H9 (cell line): ENCODE data around the gene OR52W1. TPM values are rescaled to one million over a fixed set of nuclear protein-coding genes. Genes with fewer than 3 reads are reported as not detected.

ENCODE experiments used
- DNase-seq: peaks from one replicate; pipeline ENCODE4 v3.0.0-alpha.2; 2017
- H2AFZ ChIP-seq: one replicate; pipeline ENCODE4 v1.6.1; 2013; ENCODE audit warnings: mild to moderate bottlenecking, low read length, control low read depth, moderate library complexity
- H2AK5ac ChIP-seq: 2 replicates; pipeline ENCODE4 v1.6.1; 2013; ENCODE audit warnings: low read length, control low read depth, mixed read lengths; ENCODE audit not compliant: insufficient read length
- H2BK120ac ChIP-seq: one replicate; pipeline ENCODE4 v1.6.1; 2013; ENCODE audit warnings: low read depth, mild to moderate bottlenecking, low read length, control low read depth, inconsistent platforms; ENCODE audit not compliant: poor library complexity, severe bottlenecking
- H2BK12ac ChIP-seq: 2 replicates; pipeline ENCODE4 v1.6.1; 2013; ENCODE audit warnings: low read length, control low read depth, mixed read lengths, low read depth; ENCODE audit not compliant: insufficient read length
- H2BK15ac ChIP-seq: 2 replicates; pipeline ENCODE4 v1.6.1; 2013; ENCODE audit warnings: low read depth, low read length, control low read depth
- H2BK20ac ChIP-seq: one replicate; pipeline ENCODE4 v1.6.1; 2013; ENCODE audit warnings: low read depth, mild to moderate bottlenecking, low read length, control low read depth, inconsistent platforms; ENCODE audit not compliant: poor library complexity, severe bottlenecking
- H2BK5ac ChIP-seq: 2 replicates; pipeline ENCODE4 v1.6.1; 2013; ENCODE audit warnings: low read length, control low read depth, mixed read lengths; ENCODE audit not compliant: insufficient read length
- H3K14ac ChIP-seq: 2 replicates; pipeline ENCODE4 v1.6.1; 2013; ENCODE audit warnings: low read length, control low read depth; ENCODE audit not compliant: insufficient read depth
- H3K18ac ChIP-seq: 2 replicates; pipeline ENCODE4 v1.6.1; 2013; ENCODE audit warnings: low read depth, mild to moderate bottlenecking, mixed read lengths, low read length, control low read depth; ENCODE audit not compliant: insufficient read length
- H3K23ac ChIP-seq: 2 replicates; pipeline ENCODE4 v1.6.1; 2013; ENCODE audit warnings: low read length, control low read depth, mixed read lengths, low read depth; ENCODE audit not compliant: insufficient read length
- H3K23me2 ChIP-seq: 2 replicates; pipeline ENCODE4 v1.6.1; 2013; ENCODE audit warnings: low read depth, mild to moderate bottlenecking, mixed read lengths, low read length, control low read depth; ENCODE audit not compliant: insufficient read length, poor library complexity, severe bottlenecking
- H3K27ac ChIP-seq: 2 replicates; pipeline ENCODE4 v1.5.1; 2013; ENCODE audit warnings: low read length, control low read depth, mixed read lengths, low read depth; ENCODE audit not compliant: insufficient read length
- H3K27me3 ChIP-seq: 2 replicates; pipeline ENCODE4 v1.6.1; 2013; ENCODE audit warnings: low read length, control low read depth, inconsistent platforms; ENCODE audit not compliant: insufficient read depth
- H3K4ac ChIP-seq: 2 replicates; pipeline ENCODE4 v1.6.1; 2013; ENCODE audit warnings: low read depth, mild to moderate bottlenecking, control low read depth, inconsistent platforms, low read length, moderate library complexity
- H3K4me1 ChIP-seq: 2 replicates; pipeline ENCODE4 v1.6.1; 2013; ENCODE audit warnings: low read length, control low read depth, inconsistent platforms; ENCODE audit not compliant: insufficient read depth
- H3K4me2 ChIP-seq: 2 replicates; pipeline ENCODE4 v1.6.1; 2013; ENCODE audit warnings: low read length, control low read depth, mixed read lengths; ENCODE audit not compliant: insufficient read length, insufficient read depth
- H3K56ac ChIP-seq: 2 replicates; pipeline ENCODE4 v1.6.1; 2013; ENCODE audit warnings: low read depth, mild to moderate bottlenecking, mixed read lengths, low read length, control low read depth; ENCODE audit not compliant: insufficient read length
- H3K79me1 ChIP-seq: 2 replicates; pipeline ENCODE4 v1.6.1; 2013; ENCODE audit warnings: low read depth, mild to moderate bottlenecking, moderate library complexity, low read length, control low read depth, inconsistent platforms; ENCODE audit not compliant: insufficient read depth, poor library complexity, severe bottlenecking
- H3K79me2 ChIP-seq: 2 replicates; pipeline ENCODE4 v1.6.1; 2013; ENCODE audit warnings: low read length, control low read depth, inconsistent platforms; ENCODE audit not compliant: insufficient read depth
- H3K9ac ChIP-seq: 2 replicates; pipeline ENCODE4 v1.6.1; 2013; ENCODE audit warnings: low read length, control low read depth, mixed read lengths; ENCODE audit not compliant: insufficient read length; ENCODE audit errors: extremely low read depth
- H3K9me3 ChIP-seq: one replicate; pipeline ENCODE4 v1.6.1; 2013; ENCODE audit warnings: low read depth, low read length, inconsistent platforms; ENCODE audit not compliant: control insufficient read depth
- H3T11ph ChIP-seq: one replicate; pipeline ENCODE4 v1.6.1; 2013; ENCODE audit warnings: mild to moderate bottlenecking, low read length, control low read depth, inconsistent platforms
- H4K20me1 ChIP-seq: one replicate; pipeline ENCODE4 v1.6.1; 2013; ENCODE audit not compliant: control insufficient read depth, insufficient read length, insufficient read depth
- H4K5ac ChIP-seq: 2 replicates; pipeline ENCODE4 v1.6.1; 2013; ENCODE audit warnings: low read depth, mild to moderate bottlenecking, mixed read lengths, low read length, control low read depth; ENCODE audit not compliant: insufficient read length
- H4K8ac ChIP-seq: replicated peaks from 2 replicates; pipeline ENCODE4 v1.6.1; 2013; ENCODE audit warnings: low read length, control low read depth, mixed read lengths, low read depth; ENCODE audit not compliant: insufficient read length
- H4K91ac ChIP-seq: 2 replicates; pipeline ENCODE4 v1.6.1; 2013; ENCODE audit warnings: low read depth, mild to moderate bottlenecking, moderate library complexity, mixed read lengths, low read length, control low read depth; ENCODE audit not compliant: insufficient read length
- H3K27ac Mint-ChIP-seq, 3 experiments: 2 replicates in 2 of 3; 3 replicates in 1 of 3; pipeline ENCODE4 v1.8.0; 2020 to 2021; ENCODE audit warnings: mixed read lengths in 3 of 3, mild to moderate bottlenecking in 1 of 3, moderate library complexity in 1 of 3
- H3K27me3 Mint-ChIP-seq: 2 replicates; pipeline ENCODE4 v1.8.0; 2021; ENCODE audit warnings: low read depth, mild to moderate bottlenecking, moderate library complexity, mixed read lengths
- H3K36me3 Mint-ChIP-seq, 3 experiments: 2 replicates in 2 of 3; 3 replicates in 1 of 3; pipeline ENCODE4 v1.8.0; 2020 to 2021; ENCODE audit warnings: low read depth in 3 of 3, mixed read lengths in 3 of 3; ENCODE audit not compliant: insufficient read depth in 1 of 3
- H3K4me1 Mint-ChIP-seq, 2 experiments: 2 replicates each; pipeline ENCODE4 v1.8.0; 2020; ENCODE audit warnings: mixed read lengths in 2 of 2
- H3K4me3 Mint-ChIP-seq, 2 experiments: 2 replicates in 1 of 2; 3 replicates in 1 of 2; pipeline ENCODE4 v1.8.0; 2020 to 2021; ENCODE audit warnings: mild to moderate bottlenecking in 2 of 2, mixed read lengths in 2 of 2, moderate library complexity in 1 of 2
- H3K9me3 Mint-ChIP-seq, 2 experiments: 2 replicates in 1 of 2; 3 replicates in 1 of 2; pipeline ENCODE4 v1.8.0; 2020; ENCODE audit warnings: mild to moderate bottlenecking in 2 of 2, mixed read lengths in 2 of 2, moderate library complexity in 1 of 2
- CTCF ChIP-seq: fragments of 200-600 bp; sonication (generic); conservative IDR thresholded peaks from 3 replicates; pipeline ENCODE4 v1.8.0; 2021; ENCODE audit warnings: antibody characterized with exemption, mild to moderate bottlenecking
- WGBS: extraction: QIAGEN DNeasy Blood & Tissue Kit; methylation state at CpG from one replicate; pipeline ENCODE4 v1.1.7; 2013; ENCODE audit warnings: missing lambda C conversion rate, low lambda C conversion rate, mixed read lengths; ENCODE audit not compliant: insufficient read length; ENCODE audit errors: extremely low coverage; 5-methylcytosine and 5-hydroxymethylcytosine counted together
- total RNA-seq: library from RNA; stranded (reverse); gene quantifications from 2 replicates; pipeline ENCODE4 v1.2.1, GENCODE V29; 2021

OR52W1 gene
- total RNA-seq, 1 experiment from 2014 or later = not detected

- H4K20me1 ChIP-seq = no peaks in the 10 kb centered on the region
- H3K9ac ChIP-seq = no peak overlapping the region
- H3K9me3 ChIP-seq = no peaks in the 10 kb centered on the region
- H4K91ac ChIP-seq = no peak overlapping the region
- no peak overlapping the region for H2BK15ac ChIP-seq
- no peak overlapping the region for H2AK5ac ChIP-seq
- no peak for DNase-seq
- H3K36me3 Mint-ChIP-seq = peaks cover 0 to 2% (median 0%) of the 10 kb centered on the region in 3 experiments; a peak in 2 of 7 replicates
- no peak overlapping the region for H3K14ac ChIP-seq
- no peak overlapping the region for H3K23ac ChIP-seq
- no peaks in the 10 kb centered on the region for H3K79me1 ChIP-seq
- no peaks in the 10 kb centered on the region for H3K4me1 ChIP-seq
- H2BK120ac ChIP-seq = no peak overlapping the region
- no peaks in the 10 kb centered on the region; a peak in 1 of 5 replicates for H3K9me3 Mint-ChIP-seq
- H2AFZ ChIP-seq = no peak overlapping the region
- no CpG with 5 or more reads among the region's 1 CpG for WGBS
- H3K18ac ChIP-seq = no peak overlapping the region
- TF ChIP-seq CTCF = no peak
- H3K27me3 Mint-ChIP-seq = no peaks in the 10 kb centered on the region
- H2BK5ac ChIP-seq = no peak overlapping the region
- no peak overlapping the region for H3K56ac ChIP-seq
- no peak overlapping the region for H3K4me2 ChIP-seq
- no peak overlapping the region for H2BK12ac ChIP-seq
- no peaks in the 10 kb centered on the region; a peak in 1 of 4 replicates for H3K4me1 Mint-ChIP-seq
- no peak overlapping the region for H2BK20ac ChIP-seq
- no peak overlapping the region for H3K4ac ChIP-seq
- no peaks in the 10 kb centered on the region for H3K79me2 ChIP-seq
- H4K5ac ChIP-seq = no peak overlapping the region
- no peak overlapping the region for H3T11ph ChIP-seq
- no peaks in the 10 kb centered on the region for H3K27me3 ChIP-seq
- no peaks in the 10 kb centered on the region for H3K23me2 ChIP-seq
- no peak overlapping the region for H3K4me3 Mint-ChIP-seq
- H3K27ac ChIP-seq = no peak overlapping the region
- no peak overlapping the region for H4K8ac ChIP-seq
- H3K27ac Mint-ChIP-seq = no peak overlapping the region
These were observed 4.9 kb upstream of the OR52W1 start for GRCh38 chr11:6194065-6194581.
